ENCODE results near the gene ASB13. TPM values are rescaled to one million over a fixed set of nuclear protein-coding genes. Genes with fewer than 3 reads are reported as not detected.

ASB13 gene
- polyA plus RNA-seq, 4 donors: 29.2 to 155 (median 71.0) TPM

DNA sequence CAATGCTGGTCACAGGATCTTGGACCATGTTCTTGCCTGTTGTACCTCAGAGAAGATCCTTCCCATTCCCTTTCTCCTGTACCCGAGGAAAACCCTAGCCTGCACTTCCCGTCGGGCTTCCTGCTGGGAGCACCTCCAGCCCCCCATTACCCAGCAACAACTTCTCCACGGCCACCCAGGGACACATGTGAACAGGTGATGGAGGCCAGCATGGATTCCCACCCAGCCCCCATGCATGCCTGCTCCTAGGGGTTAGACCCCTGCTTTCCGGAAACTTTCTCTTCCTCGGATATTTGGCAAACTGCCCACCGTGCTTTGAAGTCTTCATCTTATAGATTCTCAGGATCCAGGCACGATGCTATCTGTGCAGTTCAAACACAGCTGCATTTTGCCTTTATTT, 74.3 kb downstream of the ASB13 start:
- FAIRE-seq: no peak
- H3K36me3 ChIP-seq (ENCODE audit: control insufficient read depth in 3 of 3, insufficient read depth in 2 of 3, low read depth in 1 of 3, low read length in 3 of 3): no peaks in the 10 kb centered on the region
- 78 to 86% (median 79%) methylated on average over 8 of the region's 8 CpGs for WGBS, 3 donors
- H3K4me1 ChIP-seq (ENCODE audit: control insufficient read depth in 3 of 3, insufficient read depth in 2 of 3, low read depth in 1 of 3, low read length in 2 of 3): peaks cover 0 to 16% (median 0%) of the 10 kb centered on the region in 3 donors
- no peaks in the 10 kb centered on the region for H3K9me3 ChIP-seq (ENCODE audit: control insufficient read depth in 2 of 2, insufficient read depth in 1 of 2, low read depth in 1 of 2, low read length in 1 of 2)
- no peaks in the 10 kb centered on the region for H3K27me3 ChIP-seq (ENCODE audit: control insufficient read depth in 3 of 3, insufficient read depth in 3 of 3, low read length in 3 of 3)
- no peak for DNase-seq
- H3K27ac ChIP-seq (ENCODE audit: low read depth in 1 of 3, low read length in 2 of 3): no peak overlapping the region
- H3K4me3 ChIP-seq (ENCODE audit: low read depth in 1 of 3, low read length in 3 of 3): no peak overlapping the region

DNA sequence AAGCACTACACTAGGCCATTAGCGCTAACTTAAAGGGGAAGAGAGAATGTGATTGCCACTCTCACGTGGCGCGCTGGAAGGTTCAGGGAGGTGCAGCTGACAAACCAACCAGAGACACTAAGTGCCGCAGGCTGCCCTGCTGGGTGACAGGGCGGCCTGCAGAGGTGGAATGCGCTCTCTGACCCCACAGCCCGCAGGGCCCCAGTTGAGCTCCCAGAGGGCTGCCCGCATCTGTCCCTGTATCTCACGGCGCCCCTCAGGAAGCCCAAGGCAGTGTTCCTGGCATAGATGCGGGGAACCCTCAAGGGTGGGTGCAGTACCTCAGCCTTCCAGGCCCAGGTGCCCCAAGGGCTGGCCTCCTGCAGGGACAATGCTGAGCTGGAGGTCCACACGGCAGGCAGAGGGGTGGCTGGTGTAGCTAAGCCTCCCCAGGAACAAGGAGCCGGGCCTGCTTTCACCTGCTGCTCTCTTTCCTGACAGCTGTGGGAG, 75.0 kb downstream of the ASB13 start:
- no peak overlapping the region for H3K4me3 ChIP-seq (ENCODE audit: low read depth in 1 of 3, low read length in 3 of 3)
- H3K27me3 ChIP-seq (ENCODE audit: control insufficient read depth in 3 of 3, insufficient read depth in 3 of 3, low read length in 3 of 3): no peaks in the 10 kb centered on the region
- H3K9me3 ChIP-seq (ENCODE audit: control insufficient read depth in 2 of 2, insufficient read depth in 1 of 2, low read depth in 1 of 2, low read length in 1 of 2): no peaks in the 10 kb centered on the region
- no peak overlapping the region for H3K27ac ChIP-seq (ENCODE audit: low read depth in 1 of 3, low read length in 2 of 3)
- H3K4me1 ChIP-seq (ENCODE audit: control insufficient read depth in 3 of 3, insufficient read depth in 2 of 3, low read depth in 1 of 3, low read length in 2 of 3): peaks cover 0 to 19% (median 0%) of the 10 kb centered on the region in 3 donors
- FAIRE-seq (no peak), DNase-seq (no peak)
- no peaks in the 10 kb centered on the region for H3K36me3 ChIP-seq (ENCODE audit: control insufficient read depth in 3 of 3, insufficient read depth in 2 of 3, low read depth in 1 of 3, low read length in 3 of 3)
- 87 to 94% (median 92%) methylated on average over 14 of the region's 14 CpGs for WGBS, 3 donors

DNA sequence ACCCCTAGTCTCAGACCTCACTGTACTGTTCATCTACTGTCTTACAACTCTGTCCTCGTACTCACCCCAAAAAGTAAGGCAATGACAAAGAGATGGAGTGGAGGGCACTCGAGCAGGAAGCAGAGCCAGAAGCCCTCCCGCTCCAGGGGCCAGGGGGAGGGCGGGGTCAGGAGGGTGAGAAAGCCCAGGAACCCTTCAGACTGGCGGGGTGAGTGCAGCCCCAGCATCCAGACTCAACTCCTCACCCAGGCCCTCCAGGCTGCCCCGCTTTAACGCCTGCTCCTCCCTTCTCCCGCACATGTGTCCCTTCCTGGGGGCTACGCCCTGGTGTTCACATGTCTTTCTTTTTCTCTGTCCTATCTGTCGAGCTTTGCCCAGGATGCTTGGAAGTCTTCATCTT, 75.6 kb downstream of the ASB13 start:
- FAIRE-seq (no peak), DNase-seq (no peak)
- peaks cover 0 to 19% (median 0%) of the 10 kb centered on the region in 3 donors for H3K4me1 ChIP-seq (ENCODE audit: control insufficient read depth in 3 of 3, insufficient read depth in 2 of 3, low read depth in 1 of 3, low read length in 2 of 3)
- no peaks in the 10 kb centered on the region for H3K9me3 ChIP-seq (ENCODE audit: control insufficient read depth in 2 of 2, insufficient read depth in 1 of 2, low read depth in 1 of 2, low read length in 1 of 2)
- 82 to 85% (median 84%) methylated on average over 10 of the region's 10 CpGs for WGBS, 3 donors
- H3K27me3 ChIP-seq (ENCODE audit: control insufficient read depth in 3 of 3, insufficient read depth in 3 of 3, low read length in 3 of 3): no peaks in the 10 kb centered on the region
- no peak overlapping the region for H3K27ac ChIP-seq (ENCODE audit: low read depth in 1 of 3, low read length in 2 of 3)
- H3K36me3 ChIP-seq (ENCODE audit: control insufficient read depth in 3 of 3, insufficient read depth in 2 of 3, low read depth in 1 of 3, low read length in 3 of 3): no peaks in the 10 kb centered on the region
- H3K4me3 ChIP-seq (ENCODE audit: low read depth in 1 of 3, low read length in 3 of 3): no peak overlapping the region

DNA sequence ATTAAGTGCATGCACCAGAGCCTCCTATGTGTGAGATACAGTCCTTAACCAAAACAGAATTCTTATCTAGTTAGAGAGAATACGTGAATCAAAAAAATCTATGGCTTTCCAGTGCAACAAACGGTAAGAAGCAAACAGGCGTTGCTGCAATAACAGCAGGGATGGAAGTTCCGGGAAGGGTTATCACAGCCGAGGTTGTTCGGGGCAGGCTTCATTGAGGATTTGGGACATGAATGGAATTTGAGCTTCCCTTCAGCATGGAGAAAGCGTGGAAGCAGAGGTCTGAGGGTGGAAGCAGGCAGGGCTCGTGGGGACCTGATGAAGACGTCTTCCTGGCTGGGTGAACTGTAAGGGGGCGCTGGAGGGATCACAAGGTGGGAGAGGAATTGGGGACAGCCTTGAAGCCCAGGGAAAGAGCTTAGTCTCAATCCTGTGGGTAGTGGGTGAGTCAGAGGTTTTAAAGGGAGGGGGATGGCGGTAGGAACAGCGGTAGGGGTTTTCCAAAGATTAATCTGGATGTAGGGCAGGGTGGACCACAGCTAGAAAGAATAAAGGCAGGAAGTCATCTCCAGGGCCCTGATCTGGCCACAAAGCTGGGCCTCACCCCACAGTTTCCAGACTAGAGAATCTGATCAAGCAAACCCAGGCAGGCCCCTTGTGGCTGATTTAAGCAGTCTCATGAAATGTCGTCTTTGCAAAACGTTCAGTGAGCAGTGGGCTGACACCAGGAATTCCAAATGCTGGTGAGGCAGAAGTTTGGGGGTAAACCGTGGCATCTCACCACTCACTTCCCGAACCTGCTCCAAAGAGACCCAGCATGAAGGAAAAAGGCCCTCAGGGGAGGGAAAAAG, 76.5 kb downstream of the ASB13 start:
- Histone ChIP-seq H3K36me3 (ENCODE audit: control insufficient read depth in 3 of 3, insufficient read depth in 2 of 3, low read depth in 1 of 3, low read length in 3 of 3) (no peaks in the 10 kb centered on the region), H3K27me3 (ENCODE audit: control insufficient read depth in 3 of 3, insufficient read depth in 3 of 3, low read length in 3 of 3) (no peaks in the 10 kb centered on the region), H3K4me1 (ENCODE audit: control insufficient read depth in 3 of 3, insufficient read depth in 2 of 3, low read depth in 1 of 3, low read length in 2 of 3) (peaks cover 0 to 19% (median 2%) of the 10 kb centered on the region in 3 donors), H3K4me3 (ENCODE audit: low read depth in 1 of 3, low read length in 3 of 3) (no peak overlapping the region), H3K9me3 (ENCODE audit: control insufficient read depth in 2 of 2, insufficient read depth in 1 of 2, low read depth in 1 of 2, low read length in 1 of 2) (no peaks in the 10 kb centered on the region), H3K27ac (ENCODE audit: low read depth in 1 of 3, low read length in 2 of 3) (no peak overlapping the region)
- DNase-seq (no peak), FAIRE-seq (no peak)
- WGBS, 3 donors: 84 to 91% (median 86%) methylated on average over 16 of the region's 16 CpGs

DNA sequence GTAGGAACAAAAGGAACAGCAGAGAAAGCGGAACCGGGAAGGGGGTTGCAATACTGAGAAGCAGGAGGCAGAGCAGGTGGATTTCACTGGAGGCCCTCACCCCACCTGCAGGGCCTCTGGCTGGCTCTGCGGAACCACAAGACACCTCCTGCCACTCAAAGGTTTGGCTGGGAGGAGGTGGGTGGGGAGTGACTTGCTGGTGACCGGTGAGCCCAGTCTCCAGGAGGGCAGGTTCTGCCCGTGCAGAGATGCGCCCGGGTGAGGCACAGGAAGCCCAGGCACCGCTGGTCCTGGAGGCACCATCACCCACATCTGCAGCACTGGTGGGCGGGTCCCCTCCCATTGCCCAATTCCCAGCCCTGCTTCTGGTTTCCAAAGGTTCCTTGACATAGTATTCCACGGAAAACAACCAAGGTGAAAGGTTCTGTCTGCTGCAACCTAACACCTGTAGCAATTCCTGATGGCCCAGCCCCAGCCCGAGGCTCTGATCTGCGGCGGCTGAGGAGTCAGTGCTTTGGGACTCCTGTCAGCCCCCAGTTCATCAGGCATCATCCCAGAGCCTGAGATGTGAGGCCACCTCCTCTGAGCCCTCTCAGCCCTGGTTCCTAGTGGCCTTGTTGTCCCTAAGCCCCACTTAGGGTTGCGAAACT, 77.3 kb downstream of the ASB13 start:
- Histone ChIP-seq H3K9me3 (ENCODE audit: control insufficient read depth in 2 of 2, insufficient read depth in 1 of 2, low read depth in 1 of 2, low read length in 1 of 2) (no peaks in the 10 kb centered on the region), H3K27me3 (ENCODE audit: control insufficient read depth in 3 of 3, insufficient read depth in 3 of 3, low read length in 3 of 3) (no peaks in the 10 kb centered on the region), H3K27ac (ENCODE audit: low read depth in 1 of 3, low read length in 2 of 3) (no peak overlapping the region), H3K36me3 (ENCODE audit: control insufficient read depth in 3 of 3, insufficient read depth in 2 of 3, low read depth in 1 of 3, low read length in 3 of 3) (no peaks in the 10 kb centered on the region), H3K4me3 (ENCODE audit: low read depth in 1 of 3, low read length in 3 of 3) (no peak overlapping the region), H3K4me1 (ENCODE audit: control insufficient read depth in 3 of 3, insufficient read depth in 2 of 3, low read depth in 1 of 3, low read length in 2 of 3) (peaks cover 0 to 19% (median 2%) of the 10 kb centered on the region in 3 donors)
- 79 to 88% (median 81%) methylated on average over 14 of the region's 14 CpGs for WGBS, 3 donors
- DNase-seq: no peak
- FAIRE-seq: no peak

Other genes starting within 250 kb of the ASB13 start
- gene CALML5, start 167.0 kb downstream of the ASB13 start, polyA plus RNA-seq: not detected
- under 1 TPM in 3 of 4 donors, not detected in 1; 0.07 to 0.27 (median 0.22) TPM for gene CALML3, start 141.6 kb downstream of the ASB13 start, polyA plus RNA-seq
- 10 to 100 TPM in 2 of 4 donors, 1 to 10 TPM in 2; 5.4 to 22.7 (median 10.6) TPM for gene TASOR2, start 18.2 kb upstream of the ASB13 start, polyA plus RNA-seq
- gene GDI2, start 146.8 kb upstream of the ASB13 start, polyA plus RNA-seq: 100 to 1,000 TPM; 226 to 322 (median 241) TPM
- 1 to 10 TPM; 3.2 to 7.4 (median 5.0) TPM for gene ANKRD16, start 223.3 kb upstream of the ASB13 start, polyA plus RNA-seq
- gene FBH1, start 223.6 kb upstream of the ASB13 start, polyA plus RNA-seq: 10 to 100 TPM; 38.8 to 89.9 (median 67.5) TPM